ENCODE measurements around the gene MFAP2. TPM values are rescaled to one million over a fixed set of nuclear protein-coding genes. Genes with fewer than 3 reads are reported as not detected.
A peak's percentile ranks its signal among the peaks of the same experiment; 100 is the strongest.

Gene MFAP2
- total and polyA plus RNA-seq, 11 donors = 1.2 to 13.0 (median 2.3) TPM

DNA sequence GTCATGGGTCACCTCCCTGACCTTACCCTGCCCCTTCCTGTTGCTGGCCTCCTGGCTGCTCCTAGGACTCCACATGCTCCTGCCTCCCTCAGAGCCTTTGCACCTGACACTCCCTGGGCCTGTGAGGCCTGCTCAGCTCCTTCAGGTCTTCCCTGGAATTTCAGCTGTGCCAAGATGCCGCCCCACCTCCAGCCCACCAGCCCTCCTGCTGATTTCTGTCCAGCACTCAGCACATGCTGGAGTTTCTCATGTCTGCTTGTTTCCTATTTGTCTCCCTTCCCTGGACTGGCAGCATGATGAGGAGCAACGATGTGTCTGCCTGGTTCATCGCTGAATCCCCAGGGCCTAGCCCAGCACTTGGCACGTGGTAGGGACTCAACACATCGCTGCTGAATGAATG lies 3.0 kb downstream of the MFAP2 start:
- DNase-seq = no peak
- H3K4me1 ChIP-seq = peaks cover 0 to 26% (median 15%) of the 10 kb centered on the region in 12 donors
- H3K36me3 ChIP-seq = no peaks in the 10 kb centered on the region
- WGBS, 4 donors = 90 to 93% (median 91%) methylated on average over 5 of the region's 5 CpGs
- TF ChIP-seq, protein P1, sequence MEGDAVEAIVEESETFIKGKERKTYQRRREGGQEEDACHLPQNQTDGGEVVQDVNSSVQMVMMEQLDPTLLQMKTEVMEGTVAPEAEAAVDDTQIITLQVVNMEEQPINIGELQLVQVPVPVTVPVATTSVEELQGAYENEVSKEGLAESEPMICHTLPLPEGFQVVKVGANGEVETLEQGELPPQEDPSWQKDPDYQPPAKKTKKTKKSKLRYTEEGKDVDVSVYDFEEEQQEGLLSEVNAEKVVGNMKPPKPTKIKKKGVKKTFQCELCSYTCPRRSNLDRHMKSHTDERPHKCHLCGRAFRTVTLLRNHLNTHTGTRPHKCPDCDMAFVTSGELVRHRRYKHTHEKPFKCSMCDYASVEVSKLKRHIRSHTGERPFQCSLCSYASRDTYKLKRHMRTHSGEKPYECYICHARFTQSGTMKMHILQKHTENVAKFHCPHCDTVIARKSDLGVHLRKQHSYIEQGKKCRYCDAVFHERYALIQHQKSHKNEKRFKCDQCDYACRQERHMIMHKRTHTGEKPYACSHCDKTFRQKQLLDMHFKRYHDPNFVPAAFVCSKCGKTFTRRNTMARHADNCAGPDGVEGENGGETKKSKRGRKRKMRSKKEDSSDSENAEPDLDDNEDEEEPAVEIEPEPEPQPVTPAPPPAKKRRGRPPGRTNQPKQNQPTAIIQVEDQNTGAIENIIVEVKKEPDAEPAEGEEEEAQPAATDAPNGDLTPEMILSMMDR (IDR thresholded peaks at IDR 0.05) = no peak
- ATAC-seq = no peak
- intact Hi-C loops (cut with DNase I) = no loop called here
- no peak overlapping the region for H3K4me3 ChIP-seq
- peaks cover 0 to 23% (median 0%) of the 10 kb centered on the region in 9 donors for H3K27me3 ChIP-seq
- H3K9me3 ChIP-seq = no peaks in the 10 kb centered on the region
- H3K27ac ChIP-seq = no peak overlapping the region

DNA sequence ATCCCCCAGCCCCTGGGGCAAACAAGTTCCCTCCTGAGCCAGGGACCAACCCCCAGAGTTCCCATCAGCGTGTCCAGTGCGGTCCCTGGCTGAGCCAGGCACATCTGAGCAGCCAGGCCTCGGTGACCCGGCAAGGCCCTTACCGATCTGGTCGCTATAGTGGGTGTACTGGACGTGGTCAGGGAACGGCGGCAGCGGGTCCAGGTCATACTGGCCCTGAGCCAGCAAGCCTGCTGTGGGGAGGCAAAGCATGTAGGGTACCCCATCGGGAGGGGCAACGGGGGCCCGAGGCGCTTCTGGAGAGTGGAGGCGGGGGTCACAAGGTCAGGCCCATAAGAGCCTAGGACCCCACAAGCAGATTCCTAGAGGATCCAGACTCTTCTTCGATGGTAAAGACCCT lies 3.5 kb downstream of the MFAP2 start:
- H3K27ac ChIP-seq = no peak overlapping the region
- ATAC-seq (no peak), DNase-seq (no peak)
- H3K9me3 ChIP-seq = no peaks in the 10 kb centered on the region
- peaks cover 0 to 23% (median 0%) of the 10 kb centered on the region in 9 donors for H3K27me3 ChIP-seq
- H3K4me3 ChIP-seq = no peak overlapping the region
- no peaks in the 10 kb centered on the region for H3K36me3 ChIP-seq
- TF ChIP-seq POLR2A (IDR thresholded peaks at IDR 0.05) = no peak
- TF ChIP-seq, protein P1 (IDR thresholded peaks at IDR 0.05) = no peak
- intact Hi-C loops (cut with DNase I) = no loop called here
- 83 to 89% (median 88%) methylated on average over 1 to 16 of the region's 16 CpGs for WGBS, 4 donors
- H3K4me1 ChIP-seq = peaks cover 0 to 26% (median 15%) of the 10 kb centered on the region in 12 donors

DNA sequence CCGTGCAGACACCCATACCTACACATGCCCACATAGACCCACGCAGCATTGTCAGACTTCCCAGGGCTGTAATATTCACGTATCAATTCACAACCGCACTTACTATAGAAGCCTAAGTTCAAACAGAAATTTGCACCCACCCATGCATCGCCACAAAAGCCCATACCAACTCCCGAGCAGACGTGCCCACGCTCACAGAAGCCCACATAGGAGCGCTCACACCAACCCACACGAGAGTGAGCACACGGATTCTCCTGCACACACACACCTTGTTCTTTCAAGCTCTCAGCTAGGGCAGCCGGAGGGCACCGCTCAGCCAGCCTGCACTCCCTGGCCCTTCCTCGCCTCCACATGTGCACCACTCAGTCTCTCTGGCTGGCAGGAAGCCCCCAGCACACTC lies 4.6 kb downstream of the MFAP2 start:
- peaks cover 0 to 20% (median 0%) of the 10 kb centered on the region in 9 donors for H3K27me3 ChIP-seq
- H3K27ac ChIP-seq = no peak overlapping the region
- H3K9me3 ChIP-seq = no peaks in the 10 kb centered on the region
- WGBS, 4 donors = 83 to 91% (median 89%) methylated on average over 14 of the region's 14 CpGs
- ATAC-seq = no peak
- intact Hi-C loops (cut with DNase I) = no loop called here
- H3K4me3 ChIP-seq = no peak overlapping the region
- no peak for DNase-seq
- peaks cover 0 to 26% (median 15%) of the 10 kb centered on the region in 12 donors for H3K4me1 ChIP-seq
- TF ChIP-seq, protein P1 (IDR thresholded peaks at IDR 0.05) = no peak
- TF ChIP-seq POLR2A (IDR thresholded peaks at IDR 0.05) = no peak
- H3K36me3 ChIP-seq = no peaks in the 10 kb centered on the region

DNA sequence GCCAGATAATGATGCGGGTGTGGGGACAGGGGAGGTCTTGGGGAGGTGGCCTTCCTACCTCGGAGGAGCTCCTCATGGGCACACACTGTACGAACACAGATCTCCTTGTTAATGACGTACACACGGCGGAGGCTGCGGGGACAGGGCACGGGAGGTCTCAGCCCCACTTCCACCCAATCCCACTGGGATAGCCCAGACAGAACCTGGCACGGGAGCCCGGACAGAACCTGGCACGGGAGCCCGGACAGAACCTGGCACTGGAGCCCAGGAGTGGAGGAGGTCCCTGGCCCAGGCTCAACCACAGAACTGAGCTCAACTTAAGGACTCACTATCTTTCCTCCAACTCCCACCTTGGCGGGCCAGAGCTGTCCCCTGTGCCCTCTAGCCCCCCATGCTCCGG lies 5.2 kb downstream of the MFAP2 start:
- intact Hi-C loops (cut with DNase I) = no loop called here
- DNase-seq (peak in 1 of 5 donors; percentile 26), ATAC-seq (no peak)
- Histone ChIP-seq H3K36me3 (peaks cover 0 to 6% (median 0%) of the 10 kb centered on the region in 9 donors), H3K27ac (no peak overlapping the region), H3K4me1 (peaks cover 0 to 24% (median 15%) of the 10 kb centered on the region in 12 donors), H3K4me3 (no peak overlapping the region), H3K27me3 (peaks cover 0 to 14% (median 0%) of the 10 kb centered on the region in 9 donors), H3K9me3 (no peaks in the 10 kb centered on the region)
- TF ChIP-seq, protein P1 (IDR thresholded peaks at IDR 0.05) = no peak
- TF ChIP-seq POLR2A (IDR thresholded peaks at IDR 0.05) = no peak
- 49 to 73% (median 60%) methylated on average over 10 to 14 of the region's 14 CpGs for WGBS, 4 donors

Data from heart left ventricle (tissue), 16 donors.